ENCODE results near the gene BPIFB3. TPM values are rescaled to one million over a fixed set of nuclear protein-coding genes. Genes with fewer than 3 reads are reported as not detected.
"Not testable (repeated sequence)": the region's sequence is repeated elsewhere in the genome, so short reads cannot be mapped to it uniquely, and the experiment has no call there.

BPIFB3 gene
- polyA plus RNA-seq, 3 donors: not detected

DNA sequence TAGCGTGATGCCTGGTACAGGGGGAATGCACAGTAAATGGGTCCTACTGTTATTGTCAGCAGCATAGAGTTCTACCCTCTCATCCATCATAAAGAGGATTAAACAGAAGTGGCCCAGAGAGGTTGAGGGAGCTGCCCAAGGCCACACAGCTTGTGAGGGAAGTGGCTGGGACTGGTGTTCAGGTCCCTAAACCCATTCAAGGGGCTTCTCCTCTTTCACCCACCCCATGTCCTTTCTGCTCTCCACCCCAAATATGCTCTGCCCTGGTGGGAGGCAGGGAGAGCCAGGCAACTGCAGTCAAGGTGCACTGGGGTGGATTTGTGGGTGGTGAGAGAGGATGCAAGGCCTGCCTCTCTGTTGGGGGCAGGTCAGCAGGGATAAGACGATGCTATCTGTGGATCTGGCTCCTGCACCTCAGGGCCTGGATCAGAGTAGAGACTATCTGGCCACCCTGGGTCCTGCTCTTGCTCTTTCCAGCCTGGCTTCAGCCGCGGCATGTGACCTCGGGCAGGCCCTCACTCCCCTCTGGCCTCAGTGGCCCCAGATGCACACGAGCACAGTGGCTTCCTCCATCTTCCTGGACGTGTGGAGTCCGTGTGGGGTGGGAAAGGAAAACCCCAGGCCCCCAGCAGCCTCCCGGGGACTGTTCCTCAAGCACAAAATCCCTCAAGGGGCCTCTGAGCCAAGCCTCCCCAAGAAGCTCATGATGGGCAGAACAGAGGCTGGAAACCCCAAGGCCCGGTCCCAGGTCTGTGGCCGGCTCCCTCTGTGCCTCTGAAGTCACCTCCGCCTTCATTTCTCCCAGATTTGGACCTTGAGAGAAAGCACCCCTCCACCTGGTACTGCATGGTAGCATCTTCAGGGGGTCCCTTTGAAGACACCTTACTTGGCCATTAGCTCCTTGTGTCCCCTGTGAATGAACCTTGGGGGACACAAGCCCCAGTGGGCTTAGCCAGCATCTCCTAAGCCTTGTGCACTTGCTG lies 25.6 kb upstream of the BPIFB3 start:
- DNase-seq: no peak

DNA sequence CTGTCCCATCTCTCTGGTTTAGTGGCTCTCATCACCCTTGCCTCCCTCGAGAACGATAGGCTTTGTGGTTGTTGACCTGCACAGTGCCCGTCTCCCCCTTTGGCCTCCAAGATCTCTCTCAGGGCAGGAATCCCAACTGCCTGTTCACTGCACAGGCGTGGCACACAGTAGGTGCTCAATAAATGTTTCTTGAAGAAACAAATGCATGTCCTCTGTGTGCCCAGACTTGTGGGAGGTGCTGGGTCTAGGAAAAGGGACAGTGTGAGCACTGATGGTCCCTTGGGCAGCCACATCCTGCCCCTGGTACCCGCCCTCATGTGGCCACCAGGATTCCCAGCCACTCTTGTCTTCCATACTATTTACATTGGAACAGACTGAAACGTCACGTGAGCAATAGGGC lies 24.8 kb upstream of the BPIFB3 start:
- DNase-seq: no peak

DNA sequence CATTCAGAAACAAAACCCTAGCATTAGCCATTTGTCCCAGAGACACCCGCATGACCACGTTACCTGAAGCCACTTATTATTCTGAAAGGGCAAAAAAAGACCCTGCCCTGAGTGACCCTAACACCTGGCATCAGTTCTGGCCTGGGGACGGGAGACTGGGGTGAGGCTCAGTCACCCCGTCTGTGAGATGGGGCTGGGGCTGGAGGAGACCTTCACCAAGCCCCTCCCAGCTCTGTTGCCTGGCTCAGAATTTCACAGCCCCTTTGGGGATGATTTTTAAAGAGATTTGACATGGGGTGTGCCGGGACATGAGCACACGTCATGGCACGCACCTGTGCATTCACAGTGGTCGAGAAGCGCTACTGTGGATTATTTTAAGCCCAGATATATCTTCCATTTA lies 23.6 kb upstream of the BPIFB3 start:
- no peak for DNase-seq

DNA sequence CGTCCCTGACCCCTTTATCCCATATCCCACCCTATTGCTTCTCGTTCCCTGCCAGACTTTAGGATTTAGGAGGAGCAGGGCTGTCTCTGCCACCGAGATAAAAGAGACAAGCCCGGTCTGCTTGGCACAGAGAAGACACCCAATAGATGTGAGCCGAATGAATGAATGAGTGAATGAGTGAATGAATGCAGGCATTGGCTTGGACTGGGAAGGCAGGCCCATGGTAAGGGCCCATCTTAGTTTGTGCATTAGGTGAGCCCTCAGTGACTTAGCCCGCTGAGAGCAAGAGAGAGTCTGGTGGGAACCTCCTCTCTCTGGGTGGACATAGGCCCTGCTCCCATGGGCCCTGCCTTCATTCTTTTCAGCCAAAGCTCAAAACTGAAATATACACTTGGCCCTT lies 23.1 kb upstream of the BPIFB3 start:
- no peak for DNase-seq

DNA sequence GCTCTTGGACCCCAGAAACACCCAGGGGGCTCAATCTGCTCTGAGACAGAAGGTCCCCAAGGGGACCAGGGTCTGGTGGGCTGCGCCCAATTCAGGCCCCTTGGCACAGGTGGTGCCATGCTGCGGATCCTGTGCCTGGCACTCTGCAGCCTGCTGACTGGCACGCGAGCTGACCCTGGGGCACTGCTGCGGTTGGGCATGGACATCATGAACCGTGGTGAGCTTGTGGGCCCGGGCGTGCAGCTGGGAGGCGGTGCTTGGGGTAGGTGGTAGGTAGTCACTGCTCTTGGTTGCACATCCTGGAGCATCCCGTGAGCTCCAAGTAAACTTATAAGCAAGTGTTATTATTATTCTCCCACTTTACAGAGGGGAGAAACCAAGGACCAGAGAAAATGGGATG lies 22.2 kb upstream of the BPIFB3 start, which contains the start of gene BPIFB6:
BPIFB6 (plus strand) TSS at position 118 of the 400 bp plus-strand sequence; CDS start at position 118, 0 bp downstream.
- DNase-seq: no peak

DNA sequence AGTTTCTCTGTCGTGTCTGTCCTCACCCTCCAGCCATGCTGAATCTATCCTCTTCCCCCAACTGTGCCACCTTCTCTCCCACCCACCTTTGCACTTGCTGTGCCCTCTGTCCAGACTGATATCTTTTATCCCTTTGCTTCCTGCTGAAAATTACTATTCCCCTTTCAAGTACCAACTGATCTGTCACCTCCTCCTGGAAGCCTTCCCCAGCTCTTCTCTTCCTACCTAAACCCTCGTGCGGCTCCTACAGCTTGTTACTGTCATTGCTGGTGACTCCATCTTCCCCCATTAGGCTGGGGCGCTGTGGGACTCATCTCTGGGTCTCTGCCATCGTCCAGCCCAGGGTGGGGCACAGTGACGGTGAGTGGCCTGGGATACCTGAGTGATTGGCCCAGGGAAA lies 21.1 kb upstream of the BPIFB3 start:
- DNase-seq: no peak

DNA sequence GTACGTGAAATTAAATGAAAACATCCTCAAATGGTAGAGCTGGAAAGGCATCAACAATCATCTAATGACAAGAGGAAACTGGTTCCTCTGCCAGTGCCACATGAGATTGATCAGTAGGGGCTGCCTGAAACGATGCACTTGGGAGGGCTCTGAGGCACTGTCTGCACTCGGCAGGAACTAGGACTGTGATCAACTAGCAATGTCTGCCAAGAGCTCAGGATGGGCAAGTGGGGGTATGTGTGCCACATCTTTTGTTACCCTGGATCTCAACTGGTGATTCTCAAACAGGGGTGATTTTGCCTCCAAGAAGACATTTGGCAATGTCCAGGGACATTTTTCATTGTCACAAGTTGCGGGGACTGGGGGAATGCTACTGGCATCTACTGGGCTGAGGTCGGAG lies 20.3 kb upstream of the BPIFB3 start:
- no peak for DNase-seq

DNA sequence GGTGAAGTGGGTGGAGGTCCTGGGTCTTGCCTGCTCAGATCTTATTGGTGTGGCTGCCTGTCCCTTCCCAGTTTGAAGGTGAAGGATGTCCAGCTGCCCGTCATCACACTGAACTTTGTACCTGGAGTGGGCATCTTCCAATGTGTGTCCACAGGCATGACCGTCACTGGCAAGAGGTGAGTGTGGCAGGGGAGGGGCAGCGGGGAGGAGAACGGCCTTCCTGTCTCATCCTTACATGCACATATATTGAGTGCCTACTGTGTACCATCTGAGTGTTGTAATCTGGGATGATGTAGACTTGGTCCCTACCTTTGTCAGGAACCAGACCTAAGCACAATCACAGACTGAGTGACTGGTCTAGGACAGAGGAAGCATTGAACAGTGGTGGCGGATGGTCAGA lies 19.6 kb upstream of the BPIFB3 start:
- DNase-seq: no peak

DNA sequence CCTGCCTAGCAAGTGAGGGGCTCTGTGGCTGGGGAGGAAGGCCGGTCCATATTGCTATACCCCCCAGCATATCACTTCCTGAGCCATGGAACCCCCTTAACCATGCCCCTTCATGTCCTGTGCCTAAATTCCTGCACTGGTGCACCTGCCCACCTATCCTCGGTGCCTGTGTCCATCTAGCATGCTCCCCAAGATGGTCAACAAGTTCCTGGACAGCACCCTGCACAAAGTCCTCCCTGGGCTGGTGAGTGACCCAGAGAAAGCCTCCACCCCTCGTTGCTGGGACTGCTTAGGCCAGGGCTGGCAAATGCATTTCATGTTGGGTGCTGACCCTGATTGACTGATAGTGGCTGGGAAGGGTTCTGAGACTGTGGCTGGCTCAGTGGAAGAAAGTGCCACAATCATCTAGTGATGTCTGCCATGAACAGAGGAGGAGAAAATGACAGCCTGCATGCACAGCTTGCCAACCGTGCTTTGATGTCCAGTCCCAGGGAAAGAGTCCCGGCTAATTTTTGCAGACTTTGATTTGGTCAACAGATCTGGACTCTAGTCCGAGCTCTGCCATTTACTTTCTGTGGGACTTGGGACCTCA lies 18.7 kb upstream of the BPIFB3 start:
- DNase-seq: no peak

DNA sequence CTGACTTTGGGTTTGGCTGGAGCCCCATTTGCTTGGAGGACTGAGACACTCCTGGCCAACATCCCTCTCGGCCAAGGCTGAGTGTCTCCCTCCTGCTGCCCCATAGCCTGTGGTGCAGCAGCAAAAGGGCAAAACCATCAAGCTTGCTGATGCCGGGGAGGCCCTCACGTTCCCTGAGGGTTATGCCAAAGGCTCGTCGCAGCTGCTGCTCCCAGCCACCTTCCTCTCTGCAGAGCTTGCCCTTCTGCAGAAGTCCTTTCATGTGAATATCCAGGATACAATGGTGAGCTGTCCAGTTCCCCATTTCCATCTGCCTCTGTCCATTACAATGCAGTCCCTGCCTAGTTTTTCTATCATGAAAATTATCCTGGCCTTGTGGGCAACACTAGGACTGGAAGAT lies 16.2 kb upstream of the BPIFB3 start:
- no peak for DNase-seq

DNA sequence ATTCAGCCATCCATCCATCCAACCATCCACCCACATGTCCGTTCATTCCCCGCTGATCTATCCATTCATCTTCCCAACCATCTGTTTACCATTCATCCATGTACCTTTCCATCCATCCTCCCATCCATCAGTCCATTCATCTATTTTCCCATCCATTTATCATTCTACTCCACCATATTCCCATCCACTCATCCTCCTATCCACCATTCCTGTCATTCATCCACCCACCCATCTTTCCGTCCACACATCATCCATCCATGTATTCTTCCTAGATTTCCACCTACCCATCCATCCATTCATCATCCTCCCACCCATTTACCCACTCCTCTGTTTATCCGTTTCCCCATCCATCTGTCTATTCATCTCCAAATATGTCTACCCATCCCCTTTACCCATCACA lies 15.5 kb upstream of the BPIFB3 start:
- no peak for DNase-seq

DNA sequence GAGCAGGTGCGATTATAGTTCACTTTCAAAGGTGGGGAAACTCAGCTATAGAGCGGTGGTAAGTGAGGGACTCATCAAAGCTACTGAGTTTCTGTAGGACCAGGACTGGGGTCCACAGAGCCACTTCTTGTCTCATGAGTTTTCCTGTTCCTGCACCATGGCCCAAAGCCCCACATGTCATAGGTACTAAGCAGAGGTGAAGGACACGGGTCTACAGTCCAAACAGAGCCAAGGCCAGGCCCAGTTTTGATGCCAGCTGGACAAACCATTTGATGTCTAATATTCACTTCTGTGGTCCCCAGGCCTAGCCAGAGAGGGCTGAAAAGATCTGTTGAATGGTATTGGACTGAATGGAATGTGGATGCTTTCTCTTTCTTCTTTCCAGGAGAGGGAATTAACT lies 11.3 kb upstream of the BPIFB3 start:
- no peak for DNase-seq

DNA sequence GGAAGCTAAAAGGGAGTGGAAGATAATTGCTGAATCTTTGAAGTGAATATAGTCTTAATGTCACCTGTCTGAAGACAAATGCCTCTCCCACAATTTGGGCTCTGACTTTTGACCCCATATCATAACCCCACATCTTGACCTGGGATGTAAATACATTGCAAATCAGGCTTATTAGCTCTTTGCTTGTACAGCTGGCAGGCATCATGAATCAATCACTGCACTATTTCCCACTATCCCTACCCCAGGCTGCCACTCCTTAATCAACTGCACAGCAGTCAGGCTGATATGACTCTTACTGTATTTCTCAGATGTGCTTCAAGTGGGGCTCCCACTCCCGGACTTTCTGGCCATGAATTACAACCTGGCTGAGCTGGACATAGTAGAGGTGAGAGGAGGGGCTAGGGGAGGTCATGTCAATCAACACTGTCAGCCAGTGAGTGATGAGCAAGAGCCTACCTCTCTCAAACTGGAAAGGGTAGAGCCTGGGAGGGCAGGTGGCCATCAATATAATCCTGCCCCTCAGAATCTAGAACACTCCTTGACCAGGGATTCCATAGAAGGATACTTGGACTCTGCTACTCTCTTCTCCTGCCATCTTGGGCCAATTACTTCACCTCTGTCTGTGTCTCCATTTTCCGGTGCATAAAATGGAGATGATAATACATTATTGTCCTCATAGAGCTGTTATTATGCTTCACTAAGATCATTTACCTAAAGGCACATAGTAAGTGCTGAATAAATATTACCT lies 10.5 kb upstream of the BPIFB3 start:
- no peak for DNase-seq

DNA sequence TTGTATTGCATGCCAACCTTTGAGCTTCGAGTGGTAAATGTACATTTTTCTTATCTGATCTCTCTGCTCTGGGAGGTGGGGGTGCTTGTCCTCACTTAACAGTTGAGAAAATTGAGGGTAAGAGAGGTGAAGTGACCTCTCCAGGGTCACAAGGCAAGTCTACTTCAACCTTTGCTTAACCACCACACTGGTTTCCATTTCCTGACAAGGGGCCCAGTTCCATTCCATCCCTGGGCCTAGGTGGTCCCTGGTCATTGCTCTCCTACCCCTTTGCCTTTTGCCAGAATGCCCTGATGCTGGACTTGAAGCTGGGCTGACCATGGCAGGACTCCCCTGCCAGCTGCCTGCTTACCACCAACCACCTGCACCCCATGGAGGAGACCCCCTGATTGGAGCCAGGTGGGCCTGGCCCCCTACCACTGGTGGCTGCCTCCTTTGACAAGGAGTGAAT lies 9.9 kb upstream of the BPIFB3 start:
- no peak for DNase-seq

DNA sequence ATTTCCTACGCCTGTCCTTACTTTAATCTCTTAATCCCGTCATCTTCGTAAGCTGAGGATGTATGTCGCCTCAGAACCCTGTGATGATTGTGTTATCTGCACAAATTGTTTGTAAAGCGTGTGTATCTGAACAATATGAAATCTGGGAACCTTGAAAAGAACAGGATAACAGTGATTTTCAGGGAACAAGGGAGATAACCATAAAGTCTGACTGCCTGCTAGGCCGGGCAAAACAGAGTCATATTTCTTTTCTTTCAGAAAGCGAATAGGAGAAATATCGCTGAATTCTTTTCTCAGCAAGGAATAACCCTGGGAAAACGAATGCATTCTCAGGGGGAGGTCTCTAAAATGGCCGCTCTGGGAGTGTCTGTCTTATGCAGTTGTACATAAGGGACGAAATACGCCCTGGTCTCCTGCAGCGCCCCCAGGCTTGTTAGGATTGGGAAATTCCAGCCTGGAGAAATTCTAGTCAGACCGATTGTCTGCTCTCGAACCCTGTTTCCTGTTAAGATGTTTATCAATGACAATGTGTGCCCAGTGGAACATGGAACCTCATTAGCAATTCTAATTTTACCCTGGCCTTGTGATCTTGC lies 8.5 kb upstream of the BPIFB3 start:
- DNase-seq: not testable (repeated sequence)

DNA sequence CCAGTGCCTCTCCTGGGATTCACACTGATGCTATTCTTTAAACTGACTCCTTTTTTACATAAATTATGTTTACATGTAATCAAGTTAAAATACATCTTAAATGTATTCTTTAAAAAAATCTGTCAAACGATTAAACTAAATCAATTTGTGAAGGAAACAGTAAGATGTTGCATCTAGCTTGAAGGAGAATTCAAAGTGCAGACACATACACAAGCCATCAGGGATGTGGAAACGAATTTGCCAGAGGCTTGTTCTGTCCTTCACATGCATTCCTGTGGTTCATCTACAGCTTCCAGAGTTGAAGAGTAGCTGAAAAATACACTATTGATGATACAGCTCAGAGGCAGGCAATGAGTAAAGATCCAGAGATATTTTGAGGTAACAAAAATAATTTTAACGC lies 7.3 kb upstream of the BPIFB3 start:
- no peak for DNase-seq

DNA sequence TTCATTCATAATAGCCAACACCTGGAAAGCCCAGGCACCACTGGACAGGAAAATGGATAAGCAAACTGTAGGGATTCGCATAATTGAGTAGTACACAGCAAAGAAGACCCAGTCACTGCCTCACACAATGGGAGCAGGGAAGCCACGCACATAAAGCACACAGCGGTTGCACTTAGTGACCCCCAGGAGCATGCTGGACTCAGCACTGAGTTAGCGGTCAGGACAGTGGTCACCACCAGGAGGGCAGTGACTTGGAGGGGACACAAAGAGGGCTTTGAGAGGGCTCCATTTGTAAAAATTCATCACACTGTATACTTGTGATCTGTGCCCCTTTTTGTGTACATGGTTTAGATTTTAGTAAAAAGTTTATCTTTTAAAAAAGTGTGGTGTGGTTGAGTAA lies 2.4 kb upstream of the BPIFB3 start:
- DNase-seq: no peak

DNA sequence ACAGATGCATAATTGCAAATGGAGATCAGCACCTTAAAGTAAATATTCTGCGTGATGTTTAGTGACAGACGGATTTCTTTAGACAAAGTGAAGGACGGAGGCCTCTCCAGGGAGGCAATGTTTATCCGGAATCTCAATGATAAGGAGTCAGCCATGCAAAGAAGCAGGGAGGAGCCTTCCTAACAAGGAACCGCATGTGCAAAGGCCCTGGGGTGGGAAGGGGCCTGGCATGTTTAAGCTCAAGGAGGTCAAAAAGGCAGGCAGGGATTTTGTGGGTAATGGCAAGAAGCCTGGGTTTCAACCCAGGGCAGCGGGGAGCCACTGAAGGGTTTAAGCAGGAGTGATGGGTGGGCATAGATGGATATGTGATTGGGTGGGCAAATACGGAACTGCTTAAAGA lies 678 bp downstream of the BPIFB3 start:
- no peak for DNase-seq

DNA sequence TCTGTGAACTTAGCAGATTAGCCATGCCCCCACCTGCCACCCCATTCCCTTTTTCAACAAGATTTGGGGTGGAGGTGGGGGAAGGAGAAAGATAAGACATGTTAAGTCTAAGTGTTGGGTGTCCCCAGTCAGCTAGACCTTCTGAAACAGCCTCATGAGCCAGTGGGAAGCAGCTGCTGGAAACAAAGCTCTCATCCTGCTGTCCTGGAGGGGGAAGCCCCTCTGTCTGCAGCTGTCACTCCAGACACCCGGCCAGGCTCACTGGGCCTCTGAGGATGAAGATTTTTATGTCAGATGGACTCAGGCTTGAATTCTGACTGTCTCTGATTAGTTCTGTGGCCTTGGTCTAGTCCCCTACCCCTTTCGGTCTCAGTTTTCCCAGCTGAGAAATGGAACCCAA lies 1.1 kb downstream of the BPIFB3 start:
- DNase-seq: no peak

DNA sequence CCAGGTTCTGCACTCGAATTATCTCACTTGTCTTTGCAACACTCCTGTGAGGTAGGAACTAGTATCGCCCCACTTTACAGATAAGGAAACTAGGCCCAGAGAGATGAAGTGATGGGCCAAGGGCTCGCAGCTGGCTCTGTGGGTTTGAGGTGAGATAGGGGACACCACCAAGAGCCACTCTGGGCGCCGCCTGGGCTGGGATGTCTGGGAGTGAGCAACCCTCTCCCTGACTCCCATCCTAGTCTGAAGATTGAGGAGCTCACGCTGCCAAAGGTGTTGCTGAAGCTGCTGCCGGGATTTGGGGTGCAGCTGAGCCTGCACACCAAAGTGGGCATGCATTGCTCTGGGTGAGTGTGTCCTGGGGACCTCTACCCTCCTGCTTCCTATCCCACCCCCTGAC lies 5.4 kb downstream of the BPIFB3 start:
- no peak for DNase-seq

DNA sequence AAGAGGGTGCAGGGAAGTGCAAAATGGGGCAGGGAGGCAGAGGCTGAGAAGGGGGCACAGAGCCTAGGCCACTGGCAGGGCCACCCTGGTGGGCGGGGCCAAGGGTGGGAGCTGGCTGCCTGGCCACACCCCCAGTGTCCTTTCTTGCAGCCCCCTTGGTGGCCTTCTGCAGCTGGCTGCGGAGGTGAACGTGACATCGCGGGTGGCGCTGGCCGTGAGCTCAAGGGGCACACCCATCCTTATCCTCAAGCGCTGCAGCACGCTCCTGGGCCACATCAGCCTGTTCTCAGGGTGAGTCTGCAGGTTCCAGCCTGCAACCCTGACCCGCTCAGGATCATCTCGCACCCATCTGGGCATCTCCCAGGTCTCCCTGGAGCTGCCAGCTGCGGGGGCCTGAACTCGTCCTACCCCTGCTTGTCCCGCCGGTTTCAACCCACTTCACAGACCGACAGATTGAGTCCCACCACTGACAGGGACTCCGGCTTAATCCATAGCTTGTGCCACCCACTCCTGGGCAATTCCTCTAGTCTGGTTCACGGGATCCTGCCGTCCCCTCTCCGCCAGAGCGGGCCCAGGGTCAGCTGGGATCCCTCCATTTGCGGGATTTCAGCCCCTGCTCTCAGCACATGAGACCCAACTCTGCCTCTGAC lies 6.2 kb downstream of the BPIFB3 start:
- DNase-seq: no peak

DNA sequence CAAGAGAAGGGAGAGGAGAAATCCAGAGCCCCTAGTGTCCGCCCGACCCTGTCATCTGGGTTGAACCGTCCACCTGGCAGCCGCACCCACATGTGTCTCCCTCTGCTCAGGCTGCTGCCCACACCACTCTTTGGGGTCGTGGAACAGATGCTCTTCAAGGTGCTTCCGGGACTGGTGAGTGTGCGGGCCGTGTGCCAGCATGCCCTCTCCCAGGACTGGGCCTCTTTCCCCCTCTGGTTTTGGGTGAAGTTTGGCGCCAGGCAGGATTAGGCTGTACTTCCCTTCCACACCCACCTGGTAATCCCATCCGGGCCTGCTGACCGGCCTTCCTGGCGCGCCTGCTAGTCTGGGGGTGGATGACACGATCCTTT lies 7.9 kb downstream of the BPIFB3 start:
- no peak for DNase-seq
